Hematopoietic multipotent progenitor cell treated with erythropoietin and hydrocortisone succinate and interleukin-3 and kit ligand, for 15 days (in vitro differentiated cells): Measurements from ENCODE around the gene TP53TG3E.
"Not testable (repeated sequence)": the region's sequence is repeated elsewhere in the genome, so short reads cannot be mapped to it uniquely, and the experiment has no call there.

Experiments used
- DNase-seq: peaks from one replicate; pipeline ENCODE4 v3.0.0-alpha.2; 2015; ENCODE audit warnings: low spot score

Gene TP53TG3E, protein sequence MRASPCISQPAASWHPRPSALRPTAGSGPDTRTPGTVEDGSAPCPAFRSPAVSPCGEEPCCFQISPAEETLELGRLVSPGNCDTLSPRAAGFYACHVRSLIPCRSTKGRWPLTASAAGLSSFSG

GRCh38 chr16:33304006-33304405 lies at the start of gene TP53TG3E:
Gene TP53TG3E (plus strand): TSS chr16:33304306. CDS start chr16:33304374, 68 bp downstream.
- DNase-seq: not testable (repeated sequence)

DNA sequence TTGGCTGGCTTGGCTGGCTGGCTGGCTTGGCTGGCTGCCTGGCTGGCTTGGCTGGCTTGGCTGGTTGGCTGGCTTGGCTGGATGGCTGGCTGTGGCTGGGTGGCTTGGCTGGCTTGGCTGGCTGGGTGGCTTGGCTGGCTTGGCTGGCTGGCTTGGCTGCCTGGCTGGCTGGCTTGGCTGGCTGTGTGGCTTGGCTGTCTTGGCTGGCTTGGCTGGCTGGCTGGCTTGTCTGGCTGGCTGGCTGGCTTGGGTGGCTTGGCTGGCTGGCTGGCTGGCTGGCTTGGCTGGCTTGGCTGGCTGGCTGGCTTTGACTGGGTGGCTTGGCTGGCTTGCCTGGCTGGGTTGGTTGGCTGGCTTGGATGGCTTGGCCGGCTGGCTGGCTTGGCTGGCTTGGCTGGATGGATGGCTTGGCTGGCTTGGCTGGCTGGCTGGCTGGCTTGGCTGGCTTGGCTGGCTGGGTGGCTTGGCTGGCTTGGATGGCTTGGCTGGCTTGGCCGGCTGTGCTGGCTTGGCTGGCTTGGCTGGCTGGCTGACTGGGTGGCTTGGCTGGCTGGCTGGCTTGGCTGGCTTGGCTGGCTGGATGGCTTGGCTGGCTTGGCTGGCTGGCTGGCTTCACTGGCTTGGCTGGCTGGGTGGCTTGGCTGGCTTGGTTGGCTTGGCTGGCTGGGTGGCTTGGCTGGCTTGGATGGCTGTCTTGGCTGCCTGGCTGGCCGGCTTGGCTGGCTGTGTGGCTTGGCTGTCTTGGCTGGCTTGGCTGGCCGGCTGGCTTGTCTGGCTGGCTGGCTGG lies 32.3 kb downstream of the TP53TG3E start:
- DNase-seq: not testable (repeated sequence)

DNA sequence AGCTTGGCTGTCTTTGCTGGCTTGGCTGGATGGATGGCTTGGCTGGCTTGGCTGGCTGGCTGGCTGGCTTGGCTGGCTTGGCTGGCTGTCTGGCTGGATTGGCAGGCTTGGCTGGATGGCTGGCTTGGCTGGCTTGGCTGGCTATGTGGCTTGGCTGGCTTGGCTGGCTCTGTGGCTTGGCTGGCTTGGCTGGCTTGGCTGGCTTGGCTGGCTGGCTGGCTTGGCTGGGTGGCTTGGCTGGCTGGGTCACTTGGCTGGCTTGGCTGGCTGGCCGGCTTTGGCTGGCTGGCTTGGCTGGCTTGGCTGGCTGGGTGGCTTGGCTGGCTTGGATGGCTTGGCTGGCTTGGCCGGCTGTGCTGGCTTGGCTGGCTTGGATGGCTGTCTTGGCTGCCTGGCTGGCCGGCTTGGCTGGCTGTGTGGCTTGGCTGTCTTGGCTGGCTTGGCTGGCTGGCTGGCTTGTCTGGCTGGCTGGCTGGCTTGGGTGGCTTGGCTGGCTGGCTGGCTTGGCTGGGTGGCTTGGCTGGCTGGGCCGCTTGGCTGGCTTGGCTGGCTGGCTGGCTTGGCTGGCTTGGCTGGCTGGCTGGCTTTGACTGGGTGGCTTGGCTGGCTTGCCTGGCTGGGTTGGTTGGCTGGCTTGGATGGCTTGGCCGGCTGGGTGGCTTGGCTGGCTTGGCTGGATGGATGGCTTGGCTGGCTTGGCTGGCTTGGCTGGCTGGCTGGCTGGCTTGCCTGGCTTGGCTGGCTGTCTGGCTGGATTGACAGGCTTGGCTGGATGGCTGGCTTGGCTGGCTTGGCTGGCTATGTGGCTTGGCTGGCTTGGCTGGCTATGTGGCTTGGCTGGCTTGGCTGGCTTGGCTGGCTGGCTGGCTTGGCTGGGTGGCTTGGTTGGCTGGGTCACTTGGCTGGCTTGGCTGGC lies 33.8 kb downstream of the TP53TG3E start:
- not testable (repeated sequence) for DNase-seq

- DNase-seq: not testable (repeated sequence)
Measured at GRCh38 chr16:33338543-33338951, 34.4 kb downstream of the TP53TG3E start.

DNA sequence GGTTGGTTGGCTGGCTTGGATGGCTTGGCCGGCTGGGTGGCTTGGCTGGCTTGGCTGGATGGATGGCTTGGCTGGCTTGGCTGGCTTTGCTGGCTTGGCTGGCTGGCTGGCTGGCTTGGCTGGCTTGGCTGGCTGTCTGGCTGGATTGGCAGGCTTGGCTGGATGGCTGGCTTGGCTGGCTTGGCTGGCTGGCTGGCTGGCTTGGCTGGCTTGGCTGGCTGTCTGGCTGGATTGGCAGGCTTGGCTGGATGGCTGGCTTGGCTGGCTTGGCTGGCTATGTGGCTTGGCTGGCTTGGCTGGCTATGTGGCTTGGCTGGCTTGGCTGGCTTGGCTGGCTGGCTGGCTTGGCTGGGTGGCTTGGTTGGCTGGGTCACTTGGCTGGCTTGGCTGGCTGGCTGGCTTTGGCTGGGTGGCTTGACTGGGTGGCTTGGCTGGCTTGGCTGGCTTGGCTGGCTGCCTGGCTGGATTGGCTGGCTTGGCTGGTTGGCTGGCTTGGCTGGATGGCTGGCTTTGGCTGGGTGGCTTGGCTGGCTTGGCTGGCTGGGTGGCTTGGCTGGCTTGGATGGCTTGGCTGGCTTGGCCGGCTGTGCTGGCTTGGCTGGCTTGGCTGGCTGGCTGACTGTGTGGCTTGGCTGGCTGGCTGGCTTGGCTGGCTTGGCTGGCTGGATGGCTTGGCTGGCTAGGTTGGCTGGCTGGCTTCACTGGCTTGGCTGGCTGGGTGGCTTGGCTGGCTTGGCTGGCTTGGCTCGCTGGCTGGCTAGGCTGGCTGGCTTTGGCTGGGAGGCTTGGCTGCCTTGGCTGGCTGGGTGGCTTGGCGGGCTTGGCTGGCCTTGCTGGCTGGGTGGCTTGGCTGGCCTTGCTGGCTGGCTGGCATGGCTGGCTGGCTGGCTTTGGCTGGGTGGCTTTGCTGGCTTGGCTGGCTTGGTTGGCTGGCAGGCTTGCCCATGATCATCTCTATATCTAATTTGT lies 35.3 kb downstream of the TP53TG3E start:
- not testable (repeated sequence) for DNase-seq
